ENCODE results near the gene FOXO6. TPM values are rescaled to one million over a fixed set of nuclear protein-coding genes. Genes with fewer than 3 reads are reported as not detected.

Gene FOXO6
- total and polyA plus RNA-seq, 2 donors from 2014 or later: 0.47 to 1.0 TPM

GRCh38 chr1:41365320-41365633 is 4.0 kb downstream of the FOXO6 start:
- TF ChIP-seq, protein P1, sequence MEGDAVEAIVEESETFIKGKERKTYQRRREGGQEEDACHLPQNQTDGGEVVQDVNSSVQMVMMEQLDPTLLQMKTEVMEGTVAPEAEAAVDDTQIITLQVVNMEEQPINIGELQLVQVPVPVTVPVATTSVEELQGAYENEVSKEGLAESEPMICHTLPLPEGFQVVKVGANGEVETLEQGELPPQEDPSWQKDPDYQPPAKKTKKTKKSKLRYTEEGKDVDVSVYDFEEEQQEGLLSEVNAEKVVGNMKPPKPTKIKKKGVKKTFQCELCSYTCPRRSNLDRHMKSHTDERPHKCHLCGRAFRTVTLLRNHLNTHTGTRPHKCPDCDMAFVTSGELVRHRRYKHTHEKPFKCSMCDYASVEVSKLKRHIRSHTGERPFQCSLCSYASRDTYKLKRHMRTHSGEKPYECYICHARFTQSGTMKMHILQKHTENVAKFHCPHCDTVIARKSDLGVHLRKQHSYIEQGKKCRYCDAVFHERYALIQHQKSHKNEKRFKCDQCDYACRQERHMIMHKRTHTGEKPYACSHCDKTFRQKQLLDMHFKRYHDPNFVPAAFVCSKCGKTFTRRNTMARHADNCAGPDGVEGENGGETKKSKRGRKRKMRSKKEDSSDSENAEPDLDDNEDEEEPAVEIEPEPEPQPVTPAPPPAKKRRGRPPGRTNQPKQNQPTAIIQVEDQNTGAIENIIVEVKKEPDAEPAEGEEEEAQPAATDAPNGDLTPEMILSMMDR (IDR thresholded peaks at IDR 0.05; ENCODE audit: borderline replicate concordance, extremely low read depth, insufficient read depth): no peak
- no peak overlapping the region for H3K27ac ChIP-seq (ENCODE audit: low read depth in 2 of 2, low read length in 2 of 2)
- H3K9ac ChIP-seq (ENCODE audit: low read length in 3 of 3): no peak overlapping the region
- peaks cover 0 to 16% (median 4%) of the 10 kb centered on the region in 3 donors for H3K4me1 ChIP-seq (ENCODE audit: control insufficient read depth in 2 of 3, insufficient read depth in 2 of 3, low read depth in 1 of 3, low read length in 3 of 3)
- H3K36me3 ChIP-seq (ENCODE audit: control insufficient read depth in 2 of 3, insufficient read depth in 3 of 3, low read length in 3 of 3): no peaks in the 10 kb centered on the region
- DNase-seq: peak in 1 of 5 donors; percentile 49
- FAIRE-seq: no peak
- H3K4me3 ChIP-seq (ENCODE audit: low read length in 3 of 3): no peak overlapping the region
- H3K9me3 ChIP-seq (ENCODE audit: control insufficient read depth in 2 of 3, insufficient read depth in 1 of 3, low read length in 3 of 3): no peaks in the 10 kb centered on the region
- intact Hi-C loops (cut with DNase I): no loop called here
- H3K27me3 ChIP-seq (ENCODE audit: control insufficient read depth, insufficient read depth, low read length): peaks cover 5% of the 10 kb centered on the region

GRCh38 chr1:41365772-41366454 is 4.7 kb downstream of the FOXO6 start:
- no peak overlapping the region for H3K27ac ChIP-seq (ENCODE audit: low read depth in 2 of 2, low read length in 2 of 2)
- DNase-seq (peak in 3 of 5 donors; percentile 46 to 79 (median 58)), FAIRE-seq (no peak)
- H3K9ac ChIP-seq (ENCODE audit: low read length in 3 of 3): no peak overlapping the region
- no peak overlapping the region for H3K4me3 ChIP-seq (ENCODE audit: low read length in 3 of 3)
- H3K4me1 ChIP-seq (ENCODE audit: control insufficient read depth in 2 of 3, insufficient read depth in 2 of 3, low read depth in 1 of 3, low read length in 3 of 3): peaks cover 0 to 11% (median 0%) of the 10 kb centered on the region in 3 donors
- H3K9me3 ChIP-seq (ENCODE audit: control insufficient read depth in 2 of 3, insufficient read depth in 1 of 3, low read length in 3 of 3): no peaks in the 10 kb centered on the region
- TF ChIP-seq, protein P1 (IDR thresholded peaks at IDR 0.05; ENCODE audit: borderline replicate concordance, extremely low read depth, insufficient read depth): no peak
- H3K27me3 ChIP-seq (ENCODE audit: control insufficient read depth, insufficient read depth, low read length): peaks cover 5% of the 10 kb centered on the region
- H3K36me3 ChIP-seq (ENCODE audit: control insufficient read depth in 2 of 3, insufficient read depth in 3 of 3, low read length in 3 of 3): no peaks in the 10 kb centered on the region
- intact Hi-C loops (cut with DNase I): no loop called here

DNA sequence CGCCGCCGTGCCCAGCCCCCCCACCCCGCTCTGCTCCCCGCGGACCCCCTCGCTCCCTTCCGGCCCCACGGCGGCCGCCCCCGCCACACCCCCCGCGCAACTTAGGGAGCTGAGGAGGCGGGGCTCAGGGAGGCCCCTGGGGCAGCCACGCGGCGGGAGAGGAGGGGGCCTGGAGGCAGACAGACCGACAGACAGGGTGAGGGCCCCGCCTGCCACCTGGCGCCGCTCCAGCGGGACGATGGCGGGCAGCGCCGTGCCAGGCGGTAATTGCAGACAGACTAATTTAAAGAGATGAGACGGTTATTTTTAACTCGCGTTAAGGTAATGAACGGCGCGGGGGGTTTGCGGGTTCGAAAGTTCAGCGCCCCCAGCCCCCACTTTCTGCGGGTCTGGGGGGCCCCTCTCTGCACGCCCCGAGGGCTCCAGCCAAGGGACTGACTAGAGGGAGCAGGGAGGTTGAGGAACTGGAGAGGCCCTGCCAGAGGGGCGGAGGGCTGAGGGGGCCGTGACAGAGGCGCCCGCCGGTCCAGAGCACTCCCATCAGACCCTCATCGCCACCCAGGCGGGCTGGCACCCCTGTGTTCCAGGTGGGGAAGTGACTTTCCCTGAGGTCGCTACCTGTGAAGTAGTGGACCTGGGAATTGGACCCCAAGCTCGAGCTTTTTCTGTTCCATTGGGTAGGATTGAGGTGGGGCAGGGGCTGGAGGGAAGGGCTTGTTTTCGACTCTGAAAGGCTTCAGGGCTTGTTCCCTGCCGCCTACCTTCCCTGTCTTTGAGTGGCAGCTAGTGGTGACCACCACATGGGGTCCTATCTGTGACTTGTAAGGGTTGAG is 5.4 kb downstream of the FOXO6 start:
- Histone ChIP-seq H3K9me3 (ENCODE audit: control insufficient read depth in 2 of 3, insufficient read depth in 1 of 3, low read length in 3 of 3) (no peaks in the 10 kb centered on the region), H3K27ac (ENCODE audit: low read depth in 2 of 2, low read length in 2 of 2) (no peak overlapping the region), H3K4me3 (ENCODE audit: low read length in 3 of 3) (peak overlapping the region in 1 of 3 donors; percentile 25), H3K9ac (ENCODE audit: low read length in 3 of 3) (no peak overlapping the region), H3K4me1 (ENCODE audit: control insufficient read depth in 2 of 3, insufficient read depth in 2 of 3, low read depth in 1 of 3, low read length in 3 of 3) (peaks cover 0 to 11% (median 0%) of the 10 kb centered on the region in 3 donors), H3K27me3 (ENCODE audit: control insufficient read depth, insufficient read depth, low read length) (peaks cover 5% of the 10 kb centered on the region), H3K36me3 (ENCODE audit: control insufficient read depth in 2 of 3, insufficient read depth in 3 of 3, low read length in 3 of 3) (no peaks in the 10 kb centered on the region)
- TF ChIP-seq, protein P1 (IDR thresholded peaks at IDR 0.05; ENCODE audit: borderline replicate concordance, extremely low read depth, insufficient read depth): no peak
- no peak for FAIRE-seq
- peak in 3 of 5 donors; percentile 32 to 82 (median 64) for DNase-seq
- intact Hi-C loops (cut with DNase I): no loop called here

Measured in kidney (tissue), 14 donors.